GM18909 (cell line): ENCODE data around the gene KLF4.
"Not testable (repeated sequence)": the region's sequence is repeated elsewhere in the genome, so short reads cannot be mapped to it uniquely, and the experiment has no call there.

Experiments
- ATAC-seq: cut with Tn5 transposase; IDR thresholded peaks from one replicate; pipeline ENCODE4 v1.9.1; 2021; ENCODE audit warnings: mild to moderate bottlenecking; ENCODE audit not compliant: unreplicated experiment, poor library complexity

Gene KLF4

DNA sequence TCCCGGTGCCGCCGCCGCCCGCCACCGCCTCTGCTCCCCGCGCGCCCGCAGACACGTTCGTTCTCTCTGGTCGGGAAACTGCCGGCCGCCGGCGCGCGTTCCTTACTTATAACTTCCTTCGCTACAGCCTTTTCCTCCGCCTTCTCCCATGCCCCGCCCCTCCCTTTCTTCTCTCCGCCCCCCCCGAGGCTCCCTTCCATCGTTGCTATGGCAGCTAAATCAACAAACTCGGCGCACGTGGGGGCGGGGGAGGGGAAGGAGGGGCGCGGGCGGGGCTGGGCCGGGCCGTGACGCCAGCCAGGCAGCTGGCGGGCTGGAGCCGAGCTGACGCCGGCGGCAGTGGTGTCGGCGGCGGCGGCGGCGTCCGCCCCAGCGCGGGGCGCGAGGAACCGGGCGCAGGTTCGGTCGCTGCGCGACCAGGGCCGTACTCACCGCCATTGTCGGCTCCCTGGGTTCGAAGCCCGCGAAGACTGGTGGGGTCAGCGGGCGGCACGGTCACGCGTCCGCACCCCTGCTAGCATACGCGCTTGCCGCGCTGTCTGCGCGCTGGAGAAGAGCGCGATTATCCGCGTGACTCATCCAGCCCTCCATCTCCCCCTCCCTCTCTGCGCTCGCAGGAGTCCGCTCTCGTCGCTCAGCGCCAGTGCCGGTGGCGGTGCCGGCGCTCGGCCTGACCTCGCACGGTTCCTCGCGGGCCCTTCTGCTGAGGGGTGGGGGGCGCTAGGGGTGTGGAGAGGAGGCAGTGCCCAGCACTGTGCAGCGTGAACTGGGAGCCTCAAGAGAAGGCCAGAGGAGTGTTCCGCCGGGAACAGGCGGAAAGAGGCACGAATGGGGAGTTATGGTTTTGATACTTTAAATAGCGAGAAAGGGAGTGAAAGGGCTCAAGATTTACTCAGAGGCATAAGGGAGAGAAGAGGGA, at the start of gene KLF4:
TSS of gene KLF4 (minus strand) at position 83 of the 919 bp plus-strand sequence. CDS start 597 bp downstream, outside the sequence.
- ATAC-seq: peak; percentile 69

DNA sequence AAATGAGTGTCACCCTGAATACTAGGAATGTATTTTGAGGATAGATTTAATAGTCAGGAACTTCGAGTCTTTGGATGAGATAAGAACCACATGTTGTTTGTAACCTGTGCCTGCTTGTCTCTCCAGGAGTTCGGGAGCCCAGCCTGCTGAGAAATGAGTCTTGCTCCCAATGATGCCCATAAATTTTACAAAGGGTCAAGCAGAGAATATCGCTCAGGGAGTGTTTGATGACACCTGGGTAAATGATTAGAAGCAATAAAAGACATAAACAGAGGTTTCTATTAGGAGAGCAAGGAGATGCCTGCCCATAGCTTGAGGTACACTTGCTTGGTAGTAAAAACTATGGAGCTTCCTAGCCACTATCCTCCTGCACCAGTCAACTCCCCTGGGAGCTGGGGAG, 46.9 kb upstream of the KLF4 start:
- ATAC-seq: no peak

DNA sequence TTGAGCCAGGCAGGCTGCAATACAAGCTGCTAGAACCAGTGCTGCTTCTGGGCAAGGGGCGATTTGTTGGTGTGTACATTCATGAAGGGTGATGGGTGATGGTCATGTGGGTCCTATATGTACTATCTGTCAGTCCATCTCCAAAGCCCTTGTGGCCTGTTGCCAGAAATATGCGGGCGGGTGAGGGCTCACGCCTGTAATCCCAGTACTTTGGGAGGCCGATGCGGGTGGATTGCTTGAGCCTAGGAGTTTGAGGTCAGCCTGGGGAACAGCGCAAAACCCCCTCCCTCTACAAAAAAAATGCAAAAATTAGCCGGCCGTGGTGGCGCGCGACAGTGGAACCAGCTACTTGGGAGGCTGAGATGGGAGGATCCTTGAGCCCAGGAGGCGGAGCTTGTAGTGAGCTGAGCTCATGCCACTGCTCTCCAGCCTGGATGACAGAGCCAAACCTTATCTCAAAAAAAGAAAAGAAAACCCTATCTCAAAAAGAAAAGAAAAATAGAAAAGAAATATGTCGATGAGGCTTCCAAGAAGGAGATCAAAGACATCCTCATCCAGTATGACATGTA, 45.0 kb upstream of the KLF4 start:
- ATAC-seq: no peak

DNA sequence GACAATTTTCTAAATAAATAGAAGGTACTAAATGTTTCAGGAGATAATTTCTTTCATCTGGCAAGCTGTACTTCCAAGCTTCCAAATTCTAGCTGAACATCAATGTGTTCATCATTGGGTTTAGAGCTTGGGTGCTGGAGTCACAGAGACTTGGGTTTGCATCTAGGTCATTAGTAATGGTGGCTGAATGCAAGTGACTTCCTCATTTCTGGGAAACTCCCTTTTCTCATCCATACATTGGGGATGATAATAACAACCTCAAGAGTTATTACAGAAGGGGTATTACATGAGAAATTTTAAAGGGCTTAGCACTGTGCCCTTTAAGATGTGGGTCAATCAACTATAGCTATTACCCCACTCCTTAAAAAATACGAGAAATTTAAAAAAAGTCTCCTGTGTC, 41.1 kb upstream of the KLF4 start:
- ATAC-seq: no peak

DNA sequence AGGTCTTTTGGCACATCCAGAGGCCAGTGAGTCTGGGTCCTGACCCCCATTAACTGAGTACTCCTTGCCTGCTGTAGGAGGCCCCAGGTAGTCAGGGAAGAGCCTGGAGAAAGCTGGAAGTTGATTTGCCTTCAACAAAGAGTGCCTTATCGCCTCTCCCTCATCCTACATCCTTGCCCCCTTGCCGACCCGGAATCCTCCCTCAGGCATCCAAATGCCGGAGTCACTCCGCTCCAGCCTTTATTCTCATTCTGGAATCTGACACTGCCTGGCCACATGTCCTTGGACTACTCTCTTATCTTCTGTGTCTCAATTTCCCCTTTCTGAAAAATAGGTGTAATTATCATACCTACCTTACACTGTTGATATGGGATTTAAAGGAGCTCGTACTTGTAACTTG, 39.1 kb upstream of the KLF4 start:
- no peak for ATAC-seq

DNA sequence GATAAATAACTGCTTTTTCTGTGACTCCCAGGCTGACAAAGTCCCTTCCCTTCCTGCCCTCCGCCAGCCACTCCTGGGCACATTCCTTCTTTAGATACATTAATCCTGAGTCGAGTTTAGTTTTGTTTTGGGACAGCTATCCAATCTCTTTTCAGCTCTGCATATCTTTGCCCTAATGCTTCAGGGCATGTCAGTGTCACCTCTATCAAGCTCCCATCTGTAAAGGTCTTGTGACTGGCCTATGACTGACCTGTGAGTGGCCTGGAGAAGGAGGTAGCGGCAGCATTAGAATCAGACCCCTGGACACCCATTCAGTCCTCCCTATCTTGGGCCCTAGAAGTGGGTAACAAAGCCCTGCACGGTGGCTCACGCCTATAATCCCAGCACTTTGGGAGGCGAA, 34.0 kb upstream of the KLF4 start:
- no peak for ATAC-seq

DNA sequence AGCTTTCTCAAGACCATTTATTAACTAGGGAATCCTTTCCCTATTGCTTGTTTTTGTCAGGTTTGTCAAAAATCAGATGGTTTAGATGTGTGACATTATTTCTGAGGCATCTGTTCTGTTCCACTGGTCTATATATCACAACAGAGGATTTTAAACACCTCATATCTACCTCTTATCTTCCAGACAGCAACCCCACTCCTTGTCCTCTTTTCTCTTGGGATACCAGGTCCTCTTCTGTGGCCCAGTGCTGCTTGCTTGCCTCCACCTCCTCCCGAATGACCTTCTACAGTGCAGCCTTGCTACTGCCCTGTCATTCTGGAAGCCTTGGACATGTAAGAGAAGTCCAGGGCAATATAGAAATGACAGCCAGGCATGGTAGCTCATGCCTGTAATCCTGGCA, 30.6 kb upstream of the KLF4 start:
- ATAC-seq: no peak

DNA sequence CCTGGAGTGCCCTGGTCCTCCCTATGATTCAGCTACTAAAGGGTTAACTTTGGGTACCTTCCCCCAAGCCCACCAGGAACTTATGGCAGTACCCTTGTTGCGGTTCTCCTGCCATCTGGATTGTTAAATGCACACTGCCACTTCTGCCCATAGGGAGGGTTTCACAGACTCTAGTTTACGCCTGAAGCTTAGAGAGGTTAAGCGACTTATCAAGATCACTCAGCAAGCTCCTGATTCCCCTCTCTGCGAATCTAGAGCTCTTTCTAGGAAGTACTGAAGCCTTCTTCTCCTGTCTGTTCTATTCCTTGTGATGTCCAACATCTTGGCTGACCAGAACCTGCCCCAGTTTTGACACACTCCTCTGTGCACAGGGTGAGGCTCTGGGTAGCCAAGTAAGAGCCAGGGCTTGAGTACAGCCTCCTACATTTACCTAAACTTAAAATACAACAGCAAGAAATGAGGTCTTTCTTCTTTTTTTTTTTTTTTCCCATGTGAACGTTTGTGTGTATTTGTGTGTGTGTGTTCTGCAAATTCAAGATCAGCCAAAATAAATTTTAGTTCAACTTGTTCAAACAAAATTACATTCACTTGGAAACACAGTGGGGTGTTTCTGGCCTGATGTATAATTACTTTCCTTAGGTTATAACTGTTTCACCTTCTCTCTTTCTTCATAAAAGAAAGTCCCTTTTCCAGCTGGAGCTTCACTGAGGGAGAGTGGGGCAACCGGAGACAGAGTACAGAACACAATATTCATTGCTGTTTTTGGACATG, 28.7 kb upstream of the KLF4 start:
- ATAC-seq: no peak

DNA sequence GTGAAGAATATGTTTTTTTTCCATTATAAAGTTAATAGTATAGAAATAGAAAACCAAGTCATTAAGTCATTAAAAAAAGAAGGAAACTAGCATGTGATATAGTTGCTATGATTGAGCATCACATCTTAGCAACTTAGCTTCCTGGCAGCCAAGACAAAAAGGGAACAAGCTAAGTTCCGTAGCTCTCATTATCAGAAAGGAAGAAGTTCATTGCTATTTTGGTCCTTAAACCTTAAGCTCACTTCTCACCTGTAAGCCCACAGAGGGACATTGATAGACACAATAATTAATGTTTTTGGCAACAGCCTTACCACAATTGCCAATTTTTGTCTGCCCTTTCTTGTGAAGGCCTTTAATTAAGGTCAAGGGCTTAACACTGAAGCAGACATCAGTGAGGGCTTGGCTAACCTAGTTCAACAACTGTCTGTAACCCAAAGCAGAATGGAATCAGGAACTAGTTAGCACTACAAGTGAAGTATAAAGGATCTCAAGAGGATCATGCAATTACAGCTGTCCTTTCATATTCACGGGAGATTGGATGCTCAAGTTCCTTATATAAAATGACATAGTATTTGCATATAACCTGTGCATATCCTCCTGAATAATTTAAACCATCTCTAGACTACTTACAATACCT, 24.0 kb upstream of the KLF4 start:
- no peak for ATAC-seq

DNA sequence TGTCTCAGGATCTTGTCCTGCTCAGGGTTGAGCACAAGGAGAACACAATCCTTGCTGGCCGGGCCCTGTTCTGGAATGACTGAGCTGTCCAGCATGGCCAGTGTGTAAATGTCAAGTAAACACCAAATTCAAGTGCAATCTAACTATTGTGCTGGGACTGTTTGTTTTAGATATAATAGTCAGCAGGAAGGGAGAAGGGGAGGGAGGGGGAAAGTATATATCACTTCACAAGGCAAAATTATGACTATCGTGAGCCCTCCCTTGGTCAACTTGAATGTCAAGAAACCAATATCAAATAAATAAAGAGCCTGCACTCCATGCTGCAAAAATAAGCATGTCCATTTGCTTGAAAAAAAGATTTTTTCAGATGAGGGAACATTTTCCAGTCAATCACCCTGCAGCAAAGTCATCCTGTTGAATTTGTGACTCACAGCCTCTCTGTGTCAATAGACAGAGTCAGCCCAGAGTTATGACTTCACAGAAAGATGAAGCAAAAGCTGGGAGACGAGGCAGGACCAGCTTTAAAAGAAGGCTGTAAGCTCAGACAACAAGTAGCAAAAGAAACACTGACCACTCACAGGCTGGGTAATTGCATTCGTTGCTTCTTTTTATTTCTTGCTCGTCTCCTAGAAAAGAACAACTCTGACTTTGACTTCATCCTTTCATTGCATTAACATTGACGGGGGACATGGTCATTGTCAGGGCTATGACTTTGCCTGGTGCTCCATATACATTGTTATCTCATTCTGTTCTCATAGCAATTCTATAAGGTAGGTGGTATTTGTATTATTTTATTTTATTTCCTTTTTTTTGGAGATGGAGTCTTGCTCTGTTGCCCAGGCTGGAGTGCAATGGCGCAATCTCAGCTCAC, 15.3 kb upstream of the KLF4 start:
- no peak for ATAC-seq

DNA sequence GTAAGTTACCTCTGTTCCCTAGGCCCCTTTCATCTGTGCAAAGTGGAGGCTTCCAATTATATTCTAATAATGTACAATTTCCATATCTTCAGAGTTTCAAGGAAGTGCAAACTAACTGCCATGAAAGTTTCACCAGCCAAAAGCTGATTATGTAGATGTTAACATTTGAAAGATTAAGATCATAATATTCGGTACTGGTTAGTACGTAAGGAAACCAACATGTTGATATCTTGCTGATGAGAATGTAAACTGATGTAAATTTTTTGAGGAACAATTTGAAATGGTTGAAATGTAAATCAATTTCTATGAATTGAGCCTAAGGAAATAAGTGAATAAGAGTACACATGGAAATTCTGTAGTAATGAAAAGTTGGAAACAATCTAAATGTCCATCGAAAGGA, 12.9 kb upstream of the KLF4 start:
- no peak for ATAC-seq

DNA sequence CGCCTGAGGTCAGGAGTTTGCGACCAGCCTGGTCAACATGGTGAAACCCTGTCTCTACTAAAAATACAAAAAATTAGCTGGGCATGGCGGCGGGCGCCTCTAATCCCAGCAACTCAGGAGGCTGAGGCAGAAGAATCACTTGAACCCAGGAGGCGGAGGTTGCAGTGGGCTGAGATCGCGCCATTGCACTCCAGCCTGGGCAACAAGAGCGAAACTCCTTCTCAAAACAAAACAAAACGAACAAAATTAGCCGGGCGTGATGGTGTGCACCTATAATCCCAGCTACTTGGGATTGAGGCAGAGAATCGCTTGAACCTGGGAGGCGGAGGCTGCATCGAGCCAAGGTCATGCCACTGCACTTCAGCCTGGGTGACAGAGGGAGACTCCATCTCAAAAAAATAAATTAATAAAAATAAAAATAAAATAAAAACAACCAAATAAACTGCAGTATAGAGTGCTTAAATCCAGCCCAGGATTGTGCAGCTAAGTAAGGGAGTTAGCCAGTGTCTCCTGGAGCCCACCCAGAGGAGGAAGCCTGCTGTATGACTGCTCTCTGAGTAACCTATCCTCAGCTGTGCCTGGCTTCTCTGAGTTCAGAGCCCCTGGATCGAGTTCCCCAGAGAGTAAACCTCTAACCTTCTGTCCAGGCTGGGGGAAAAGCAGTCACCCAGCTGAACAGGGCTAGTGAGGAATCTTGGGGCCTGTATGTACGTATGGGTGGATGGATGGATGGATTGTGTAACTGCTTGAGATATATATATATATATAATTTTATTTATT, 11.0 kb upstream of the KLF4 start:
- ATAC-seq: not testable (repeated sequence)

DNA sequence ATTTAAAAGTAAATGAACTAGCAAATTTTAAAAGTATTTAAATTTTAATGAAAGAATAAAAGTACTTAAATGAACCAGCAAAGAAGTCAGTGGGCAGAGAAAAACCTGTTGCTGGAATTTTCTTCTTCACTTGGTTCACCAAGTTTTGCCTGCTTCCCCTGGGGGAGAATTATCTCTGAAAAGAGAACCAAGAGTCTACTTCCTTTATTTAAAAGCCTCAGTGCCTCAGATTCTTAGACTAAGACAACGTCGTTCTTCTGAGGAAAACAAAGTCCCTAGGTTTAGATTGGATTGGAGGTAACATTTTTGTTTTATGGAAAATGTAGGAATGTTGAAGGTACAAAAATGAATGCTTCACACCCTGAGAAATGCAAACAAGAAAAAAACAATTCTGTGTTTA, 7.4 kb upstream of the KLF4 start:
- ATAC-seq: no peak

DNA sequence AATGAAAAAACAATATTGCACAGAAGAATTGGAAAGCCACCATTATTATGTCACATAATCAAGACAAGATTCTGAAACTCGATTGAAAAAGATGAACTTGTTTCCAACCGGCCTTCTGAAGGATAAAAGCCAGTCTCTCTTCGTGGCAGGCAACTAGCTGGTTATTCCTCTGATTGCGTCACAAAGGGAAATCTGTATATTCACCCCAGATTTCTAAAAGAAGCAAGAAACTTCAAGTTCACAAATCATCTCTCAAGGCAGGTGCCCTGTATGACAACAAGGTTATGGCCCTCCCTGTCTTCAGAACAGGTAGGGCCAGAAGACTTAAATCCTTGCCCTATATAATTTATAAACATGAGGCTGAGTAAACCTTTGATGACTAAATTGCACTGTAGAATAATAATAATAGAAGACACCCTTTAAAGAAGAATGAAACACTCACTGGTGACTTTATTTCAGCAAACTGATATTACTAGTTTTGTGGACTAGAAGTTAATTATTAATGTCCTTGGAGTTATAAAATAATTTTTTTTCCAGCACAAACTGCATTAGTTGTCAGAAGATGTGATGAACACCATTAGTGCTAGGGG, 2.9 kb upstream of the KLF4 start:
- no peak for ATAC-seq

DNA sequence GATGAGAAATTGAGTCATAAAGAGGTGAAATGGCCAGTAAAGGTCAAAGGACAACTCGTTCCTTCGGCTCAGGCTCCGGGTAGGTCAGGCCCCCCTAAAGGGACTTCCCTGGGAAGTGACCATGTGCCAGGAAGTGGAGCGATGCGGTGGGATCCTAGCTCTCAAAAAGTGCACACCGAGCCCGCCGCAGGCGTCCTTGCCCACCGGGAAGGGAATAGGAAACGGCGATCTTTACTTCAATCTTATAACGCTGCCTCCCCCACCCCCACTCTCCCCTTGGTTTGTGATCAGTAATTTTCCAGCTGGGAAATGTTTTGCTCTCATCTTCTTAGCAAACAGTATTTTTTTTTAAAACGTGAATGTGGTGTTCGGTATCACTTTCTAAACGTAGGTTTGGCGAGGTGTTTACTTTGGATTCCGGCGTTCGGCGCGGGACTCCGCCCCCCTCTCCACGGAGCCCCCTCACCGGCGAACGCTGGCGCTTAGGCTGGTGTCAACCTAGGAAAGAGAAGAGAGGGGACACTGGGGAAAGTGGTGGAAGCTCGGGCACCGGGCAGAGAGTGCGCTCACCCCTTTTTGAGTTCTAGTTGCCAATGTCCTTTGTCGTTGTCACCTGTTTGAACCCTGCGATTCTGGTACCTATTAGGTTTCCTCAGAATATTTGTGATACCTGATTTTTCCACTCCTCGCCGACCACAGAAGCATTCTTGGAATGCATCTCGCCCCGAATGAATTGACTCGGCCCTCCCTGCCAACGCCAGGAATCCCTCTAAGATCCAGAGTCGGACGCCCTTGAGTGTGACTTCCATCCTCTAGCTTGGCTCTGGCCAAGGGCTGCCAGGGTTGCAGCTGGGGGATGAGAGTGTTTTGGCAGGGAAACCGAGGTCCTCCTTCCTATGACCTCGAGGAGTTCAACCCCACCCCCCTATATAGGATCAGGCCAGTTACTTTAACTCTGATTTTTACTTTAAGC, 1.8 kb upstream of the KLF4 start:
- no peak for ATAC-seq

DNA sequence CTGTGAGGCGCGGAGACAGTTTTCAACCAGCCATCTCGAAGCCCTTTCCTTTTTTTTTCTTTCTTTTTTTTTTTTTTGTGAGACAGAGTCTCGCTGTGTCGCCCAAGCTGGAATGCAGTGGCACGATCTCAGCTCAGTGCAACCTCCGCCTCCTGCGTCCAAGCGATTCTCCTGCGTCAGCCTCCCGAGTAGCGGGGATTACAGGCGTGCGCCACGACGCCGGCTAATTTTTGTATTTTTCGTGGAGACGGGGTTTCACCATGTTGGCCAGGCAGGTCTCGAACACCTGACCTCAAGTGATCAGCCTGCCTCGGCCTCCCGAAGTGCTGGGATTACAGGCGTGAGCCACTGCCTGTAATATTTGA, 1.0 kb upstream of the KLF4 start:
- not testable (repeated sequence) for ATAC-seq

DNA sequence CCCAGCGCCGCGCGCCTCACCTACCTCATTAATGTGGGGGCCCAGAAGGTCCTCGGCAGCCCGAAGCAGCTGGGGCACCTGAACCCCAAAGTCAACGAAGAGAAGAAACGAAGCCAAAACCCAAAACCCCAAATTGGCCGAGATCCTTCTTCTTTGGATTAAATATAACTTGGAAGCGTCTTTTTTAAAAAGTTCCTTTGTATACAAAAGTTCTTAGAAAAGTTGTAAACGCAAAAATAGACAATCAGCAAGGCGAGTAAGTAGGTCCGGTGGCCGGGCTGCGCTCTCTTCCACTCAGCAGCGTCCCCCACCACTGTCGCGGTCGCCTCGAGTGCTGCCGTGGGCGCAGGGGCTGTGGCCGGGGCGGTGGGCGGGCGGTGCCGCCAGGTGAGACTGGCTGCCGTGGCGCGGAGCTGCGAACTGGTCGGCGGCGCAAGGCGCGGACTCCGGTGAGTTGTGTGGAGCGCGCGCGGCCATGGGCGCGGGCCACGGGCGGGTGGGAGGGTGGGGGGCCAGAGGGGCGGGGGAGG, 360 bp downstream of the KLF4 start:
- peak; percentile 25 for ATAC-seq
